Activated naive CD4-positive, alpha-beta T cell treated with Interleukin-2 at 50 U/mL for 16 hours (primary cell): ENCODE data around the gene IPMK.

ENCODE experiments used
- DNase-seq: peaks from one replicate; pipeline ENCODE4 v3.0.0-alpha.2; 2020

Gene IPMK

DNA sequence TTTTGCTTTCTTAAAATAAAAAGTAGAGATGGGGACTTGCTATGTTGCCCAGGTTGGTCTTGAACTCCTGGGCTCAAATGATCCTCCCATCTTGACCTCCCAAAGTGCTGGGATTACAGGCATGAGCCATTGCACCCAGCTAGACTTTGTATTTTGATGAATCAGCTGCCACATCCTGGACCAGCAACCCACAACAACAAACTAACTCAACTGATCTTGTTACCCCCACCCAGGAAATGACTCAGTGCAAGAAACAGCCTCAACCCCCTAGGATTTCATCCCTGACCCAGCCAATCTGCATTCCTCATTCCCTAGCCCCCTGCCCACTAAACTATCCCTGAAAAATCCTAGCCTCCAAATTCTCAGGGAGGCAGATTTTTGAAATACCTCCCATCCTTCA, 123.8 kb downstream of the IPMK start:
- DNase-seq = no peak
